HG02852 (cell line): Measurements from ENCODE around the gene FLACC1.
"Not testable (repeated sequence)": the region's sequence is repeated elsewhere in the genome, so short reads cannot be mapped to it uniquely, and the experiment has no call there.

Experiments
- ATAC-seq: cut with Tn5 transposase; IDR thresholded peaks from one replicate; pipeline ENCODE4 v1.9.1; 2021; ENCODE audit warnings: mild to moderate bottlenecking, moderate library complexity; ENCODE audit not compliant: unreplicated experiment

FLACC1 gene

DNA sequence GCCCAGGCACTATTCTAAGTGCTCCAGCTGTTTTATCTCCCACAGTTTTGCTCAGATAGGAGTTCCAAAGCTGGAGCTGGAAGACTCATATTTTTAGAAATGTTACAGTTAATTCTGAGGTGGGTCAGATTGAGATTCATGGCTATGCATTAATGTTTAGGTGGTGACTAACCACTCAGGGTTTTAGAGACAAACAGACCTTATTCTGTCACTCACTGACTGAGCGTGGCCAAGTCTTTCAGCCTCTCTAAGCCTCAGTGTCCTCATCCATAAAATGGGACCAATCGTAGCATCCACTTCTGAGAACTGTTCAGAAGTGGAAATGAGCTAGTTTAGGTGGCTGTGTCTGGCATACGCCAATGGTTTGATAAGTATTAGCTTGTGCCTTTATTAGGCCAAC, 101.1 kb downstream of the FLACC1 start:
- no peak for ATAC-seq

DNA sequence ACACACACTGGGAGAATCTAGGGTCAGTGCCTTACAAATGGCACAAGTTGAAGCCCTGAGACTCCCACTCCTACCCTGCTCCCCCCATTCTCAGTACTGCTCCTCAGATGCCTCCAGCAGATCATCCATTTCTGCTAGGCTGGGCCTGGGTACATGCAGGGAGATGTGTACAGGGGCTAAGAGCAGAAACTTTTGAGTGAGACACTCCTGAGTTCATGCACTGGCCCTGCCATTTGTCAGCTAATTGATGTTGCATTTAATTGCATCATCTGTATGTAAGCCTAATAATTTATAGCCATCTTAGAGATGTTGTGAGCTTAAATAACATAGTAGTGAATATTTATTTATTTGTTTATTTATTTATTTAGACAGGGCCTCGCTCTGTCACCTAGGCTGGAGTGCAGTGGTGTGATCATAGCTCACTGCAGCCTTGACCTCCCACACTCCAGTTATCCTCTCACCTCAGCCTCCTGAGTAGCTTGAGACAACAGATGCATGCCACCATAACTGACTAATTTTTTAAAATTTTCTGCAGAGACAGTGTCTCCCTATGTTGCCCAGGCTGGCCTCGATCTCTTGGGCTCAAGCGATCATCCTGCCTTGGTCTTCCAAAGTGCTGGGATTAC, 101.6 kb downstream of the FLACC1 start:
- ATAC-seq, result no peak

DNA sequence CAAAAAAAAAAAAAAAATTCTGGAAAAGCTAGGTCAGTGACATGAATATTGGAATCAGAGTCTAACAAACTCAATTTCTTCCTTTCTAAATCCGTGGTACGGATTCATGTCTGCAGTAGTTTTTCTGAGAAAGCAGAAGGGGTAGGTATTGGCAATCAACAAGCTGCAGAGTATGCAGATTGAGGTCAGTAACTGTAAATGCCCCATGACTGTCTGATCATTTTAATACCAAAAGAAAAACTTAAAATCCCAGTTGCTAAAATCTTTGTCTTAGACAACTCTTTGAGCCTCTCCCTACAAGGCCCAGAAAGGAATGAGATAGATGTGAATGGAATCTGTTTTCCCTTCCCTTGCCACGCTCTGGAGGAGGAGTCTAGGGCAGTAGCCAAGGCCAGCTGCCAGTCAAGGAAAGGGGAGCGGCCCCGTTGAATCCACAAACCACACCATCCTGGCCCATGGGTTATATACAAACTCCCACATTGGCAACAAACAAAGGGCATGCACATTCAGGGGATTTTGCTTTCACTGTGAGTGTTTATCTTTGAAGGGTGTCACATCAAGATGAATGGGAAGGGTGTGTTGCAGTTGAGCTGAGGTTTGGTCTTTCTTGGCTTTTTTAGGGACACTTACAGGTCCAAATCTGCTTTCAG, 102.9 kb downstream of the FLACC1 start:
- no peak for ATAC-seq

GRCh38 chr2:201250741-201251140, 106.4 kb downstream of the FLACC1 start:
- no peak for ATAC-seq

GRCh38 chr2:201249889-201250288, 107.3 kb downstream of the FLACC1 start:
- ATAC-seq, result no peak

DNA sequence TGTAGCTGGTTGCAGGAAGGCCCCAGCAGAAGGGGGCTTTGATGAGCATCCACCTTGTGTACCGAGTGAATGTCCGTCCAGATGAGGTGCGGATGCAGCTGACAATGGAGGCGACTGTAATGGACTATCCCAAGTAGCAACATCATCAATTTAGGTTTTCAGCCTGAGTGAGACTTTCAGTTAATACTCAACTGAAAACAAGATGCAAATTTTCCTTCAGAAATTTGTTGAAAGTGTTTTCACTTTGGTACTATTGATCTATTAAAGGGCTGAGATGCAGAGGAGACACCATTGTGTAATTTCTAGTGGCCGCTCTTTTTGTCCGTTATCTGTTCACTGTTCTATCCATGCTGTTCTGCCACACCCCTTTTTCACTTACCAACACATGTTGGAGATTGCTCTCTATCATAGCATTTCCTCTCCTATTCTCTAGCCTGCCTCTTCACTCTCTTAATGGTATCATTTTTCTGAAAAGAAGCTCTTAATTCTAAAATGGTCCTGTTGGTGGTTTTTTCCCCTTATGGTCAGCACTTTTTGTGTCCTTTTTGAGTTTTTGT, 108.8 kb downstream of the FLACC1 start:
- ATAC-seq, result no peak

- ATAC-seq, result no peak
Measured at GRCh38 chr2:201246280-201246679, 110.9 kb downstream of the FLACC1 start.

GRCh38 chr2:201244829-201245228, 112.3 kb downstream of the FLACC1 start:
- ATAC-seq, result no peak

DNA sequence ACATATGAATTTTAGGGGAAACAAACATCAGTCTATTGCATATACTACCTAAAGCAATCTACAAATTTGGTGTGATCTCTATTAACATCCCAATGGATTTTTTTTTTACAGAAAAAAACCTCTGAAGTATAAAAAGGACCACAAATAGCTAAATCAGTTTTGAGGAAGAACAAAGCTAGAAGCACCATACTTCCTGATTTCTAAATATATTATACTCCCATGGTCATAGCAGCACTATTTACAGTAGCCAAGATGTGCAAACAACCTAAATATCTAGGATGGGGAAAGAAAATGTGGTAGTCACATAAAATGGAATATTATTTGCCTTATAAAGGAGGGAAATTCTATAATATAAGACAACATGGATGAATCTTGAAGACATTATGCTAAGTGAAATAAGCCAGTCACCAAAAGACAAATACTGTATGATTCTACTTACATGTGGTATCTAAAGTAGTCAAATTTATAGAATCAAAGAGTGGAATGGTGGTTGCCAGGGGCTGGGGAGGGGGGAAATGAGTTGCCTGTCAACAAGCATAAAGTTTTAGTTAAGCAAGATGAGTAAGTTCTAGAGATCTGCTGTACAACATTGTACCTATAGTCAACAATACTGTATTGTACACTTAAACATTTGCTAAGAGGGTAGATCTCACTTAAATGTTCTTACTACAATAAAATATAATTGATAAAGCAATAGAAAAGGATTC, 114.4 kb downstream of the FLACC1 start:
- no peak for ATAC-seq

GRCh38 chr2:201239167-201239935, 117.8 kb downstream of the FLACC1 start:
- ATAC-seq, result not testable (repeated sequence)
